VCaP (cell line): Measurements from ENCODE around the gene ROCK2.

Source experiments
- H3K27ac ChIP-seq: fragments of 450-650 bp; 2 replicates; pipeline ENCODE4 v1.5.1; 2017
- TF ChIP-seq, protein P1 (sequence below): fragments of 450-650 bp; conservative IDR thresholded peaks from 2 replicates; pipeline ENCODE4 v1.5.1; 2017; ENCODE audit warnings: mild to moderate bottlenecking, moderate library complexity

Gene ROCK2

DNA sequence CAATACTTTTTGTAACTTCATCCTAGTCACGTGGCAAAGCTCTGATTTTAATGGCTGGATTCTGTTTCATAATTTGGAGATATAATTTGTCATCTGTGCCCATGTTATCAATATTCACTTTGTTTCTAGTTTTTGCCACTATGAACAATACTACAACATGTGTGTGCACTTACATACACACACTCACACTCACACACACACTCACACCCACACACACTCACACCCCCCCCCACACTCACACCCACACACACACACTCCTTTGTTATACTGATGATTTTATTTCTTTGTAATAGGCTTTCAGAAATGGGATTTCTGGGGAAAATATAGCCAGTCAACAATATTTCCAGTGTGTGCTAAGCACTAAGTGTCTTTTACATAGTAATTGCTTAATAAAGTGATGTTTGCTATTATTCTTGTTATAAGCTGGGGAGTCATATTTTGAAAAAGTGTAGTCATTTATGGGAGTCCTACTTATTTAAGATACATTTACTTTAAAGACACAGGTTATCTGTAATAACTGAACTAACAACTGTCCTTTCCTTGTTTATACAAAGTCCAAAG is 22.8 kb upstream of the ROCK2 start:
- no peak overlapping the region for H3K27ac ChIP-seq
- TF ChIP-seq, protein P1, sequence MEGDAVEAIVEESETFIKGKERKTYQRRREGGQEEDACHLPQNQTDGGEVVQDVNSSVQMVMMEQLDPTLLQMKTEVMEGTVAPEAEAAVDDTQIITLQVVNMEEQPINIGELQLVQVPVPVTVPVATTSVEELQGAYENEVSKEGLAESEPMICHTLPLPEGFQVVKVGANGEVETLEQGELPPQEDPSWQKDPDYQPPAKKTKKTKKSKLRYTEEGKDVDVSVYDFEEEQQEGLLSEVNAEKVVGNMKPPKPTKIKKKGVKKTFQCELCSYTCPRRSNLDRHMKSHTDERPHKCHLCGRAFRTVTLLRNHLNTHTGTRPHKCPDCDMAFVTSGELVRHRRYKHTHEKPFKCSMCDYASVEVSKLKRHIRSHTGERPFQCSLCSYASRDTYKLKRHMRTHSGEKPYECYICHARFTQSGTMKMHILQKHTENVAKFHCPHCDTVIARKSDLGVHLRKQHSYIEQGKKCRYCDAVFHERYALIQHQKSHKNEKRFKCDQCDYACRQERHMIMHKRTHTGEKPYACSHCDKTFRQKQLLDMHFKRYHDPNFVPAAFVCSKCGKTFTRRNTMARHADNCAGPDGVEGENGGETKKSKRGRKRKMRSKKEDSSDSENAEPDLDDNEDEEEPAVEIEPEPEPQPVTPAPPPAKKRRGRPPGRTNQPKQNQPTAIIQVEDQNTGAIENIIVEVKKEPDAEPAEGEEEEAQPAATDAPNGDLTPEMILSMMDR: no peak

DNA sequence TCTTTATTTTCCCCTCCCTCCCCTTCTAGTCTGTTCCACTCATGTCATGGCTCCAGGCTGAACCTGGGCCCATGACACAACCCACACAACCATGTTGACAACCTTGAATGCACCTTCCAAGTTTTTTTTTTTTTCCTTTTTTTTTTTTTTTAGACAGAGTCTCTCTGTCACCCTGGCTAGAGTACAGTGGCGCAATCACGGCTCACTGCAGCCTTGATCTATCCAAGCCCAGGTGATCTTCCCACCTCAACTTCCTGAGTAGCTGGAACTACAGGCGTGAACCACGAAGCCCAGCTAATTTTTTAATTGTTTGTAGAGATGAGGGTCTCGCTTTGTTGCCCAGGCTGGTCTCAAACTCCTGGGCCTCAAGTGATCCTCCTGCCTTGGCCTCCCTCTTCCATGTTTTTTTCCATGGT is 21.9 kb upstream of the ROCK2 start:
- no peak overlapping the region for H3K27ac ChIP-seq
- TF ChIP-seq, protein P1: no peak

DNA sequence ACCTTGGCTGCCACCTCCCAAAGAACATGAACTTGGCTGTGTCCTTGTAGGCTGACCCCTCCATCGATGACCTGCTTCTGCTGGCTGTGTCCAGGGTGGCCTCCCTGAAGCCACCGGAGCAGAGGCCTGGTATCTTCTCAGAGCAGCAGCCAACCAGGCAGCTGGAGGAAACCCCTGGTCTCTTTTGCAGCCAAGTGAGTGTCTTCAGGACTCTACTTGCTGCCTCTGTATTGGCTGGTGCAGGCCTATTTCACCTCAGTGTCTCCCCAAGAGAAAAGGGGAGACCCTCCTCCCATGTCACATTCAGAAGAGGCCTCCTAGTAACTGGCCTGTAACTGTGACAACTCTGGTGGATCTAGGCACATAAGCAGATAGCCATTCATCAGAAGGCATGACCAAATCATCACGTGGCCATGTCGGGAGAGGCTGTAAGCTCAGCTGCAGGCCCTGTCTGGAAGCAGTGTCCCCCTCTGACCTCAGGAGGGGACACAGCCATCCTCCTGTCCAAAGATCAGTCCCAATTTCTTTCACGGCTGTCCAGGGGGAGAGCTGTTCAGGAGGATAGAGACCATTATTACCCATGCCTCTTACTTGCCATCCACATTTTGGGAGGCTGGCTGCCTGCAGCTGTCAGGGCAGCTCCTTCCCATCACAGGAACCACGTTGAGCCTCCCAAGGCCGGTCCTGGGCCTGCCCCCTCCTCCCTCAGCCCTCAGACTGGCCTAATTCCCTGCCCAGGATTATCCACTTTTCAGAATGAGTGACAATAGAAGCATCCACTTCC is 20.9 kb upstream of the ROCK2 start:
- TF ChIP-seq, protein P1: no peak
- no peak overlapping the region for H3K27ac ChIP-seq

DNA sequence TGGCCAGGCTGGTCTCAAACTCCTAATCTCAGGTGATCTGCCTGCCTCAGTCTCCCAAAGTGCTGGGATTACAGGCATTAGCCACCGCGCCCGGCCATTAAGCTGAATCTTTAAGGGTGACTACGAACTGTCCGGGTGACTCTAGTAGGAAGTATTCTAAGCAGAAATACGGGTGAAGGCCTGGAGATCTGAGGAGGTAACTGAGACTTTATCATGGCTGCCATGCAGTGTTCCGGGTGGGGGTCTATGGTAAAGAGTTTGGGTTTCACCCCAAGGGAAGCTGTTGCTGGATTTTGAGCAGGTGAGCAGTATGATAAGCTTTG is 20.1 kb upstream of the ROCK2 start:
- TF ChIP-seq, protein P1: no peak
- H3K27ac ChIP-seq: no peak overlapping the region

DNA sequence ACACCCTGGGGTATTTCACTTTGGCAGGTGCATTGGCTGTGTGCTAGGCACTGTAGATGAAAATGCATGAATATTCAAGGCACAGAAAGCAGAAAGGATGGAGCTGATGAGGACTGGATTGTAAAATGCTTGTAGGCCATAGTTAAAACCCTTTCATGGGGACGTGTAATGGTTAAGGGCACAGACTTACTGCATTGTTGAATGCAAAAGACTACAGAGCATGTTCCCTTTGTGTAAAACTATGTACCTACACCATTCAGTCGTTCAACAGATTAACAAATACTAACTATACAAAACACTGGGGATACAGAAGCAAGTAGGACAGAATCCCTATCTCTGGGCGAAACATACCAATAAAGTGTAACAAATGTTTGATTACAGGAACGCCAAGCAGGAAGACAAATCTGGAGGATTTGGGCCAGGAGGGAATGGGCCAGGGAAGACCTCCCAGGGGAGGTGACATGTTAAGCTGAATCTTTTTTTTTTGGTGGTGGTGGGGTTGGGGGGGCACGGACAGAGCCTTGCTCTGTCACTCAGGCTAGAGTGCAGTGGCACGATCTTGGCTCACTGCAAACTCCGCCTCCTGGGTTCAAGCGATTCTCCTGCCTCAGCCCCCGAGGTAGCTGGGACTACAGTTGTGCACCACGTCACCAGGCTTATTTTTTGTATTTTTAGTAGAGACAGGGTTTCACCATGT is 19.6 kb upstream of the ROCK2 start:
- no peak overlapping the region for H3K27ac ChIP-seq
- TF ChIP-seq, protein P1: no peak

DNA sequence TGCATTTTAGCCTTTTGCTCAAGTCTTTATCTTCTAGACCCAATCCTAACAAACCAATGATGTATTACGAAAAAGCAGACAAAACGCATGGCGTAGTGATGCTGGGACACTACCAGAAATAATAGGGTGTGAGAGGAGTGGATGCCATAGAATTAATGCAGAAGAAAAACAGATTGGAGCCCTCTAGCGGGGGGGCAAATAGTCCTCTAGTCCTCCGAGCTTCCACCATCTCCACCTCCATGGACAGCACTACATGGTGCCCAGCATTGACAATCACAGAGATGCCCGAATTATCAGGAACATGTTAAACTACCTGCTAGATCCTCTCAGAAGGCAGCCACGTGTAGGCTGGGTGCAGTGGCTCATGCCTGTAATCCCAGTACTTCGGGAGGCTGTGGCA is 15.4 kb upstream of the ROCK2 start:
- TF ChIP-seq, protein P1: no peak
- H3K27ac ChIP-seq: no peak overlapping the region

DNA sequence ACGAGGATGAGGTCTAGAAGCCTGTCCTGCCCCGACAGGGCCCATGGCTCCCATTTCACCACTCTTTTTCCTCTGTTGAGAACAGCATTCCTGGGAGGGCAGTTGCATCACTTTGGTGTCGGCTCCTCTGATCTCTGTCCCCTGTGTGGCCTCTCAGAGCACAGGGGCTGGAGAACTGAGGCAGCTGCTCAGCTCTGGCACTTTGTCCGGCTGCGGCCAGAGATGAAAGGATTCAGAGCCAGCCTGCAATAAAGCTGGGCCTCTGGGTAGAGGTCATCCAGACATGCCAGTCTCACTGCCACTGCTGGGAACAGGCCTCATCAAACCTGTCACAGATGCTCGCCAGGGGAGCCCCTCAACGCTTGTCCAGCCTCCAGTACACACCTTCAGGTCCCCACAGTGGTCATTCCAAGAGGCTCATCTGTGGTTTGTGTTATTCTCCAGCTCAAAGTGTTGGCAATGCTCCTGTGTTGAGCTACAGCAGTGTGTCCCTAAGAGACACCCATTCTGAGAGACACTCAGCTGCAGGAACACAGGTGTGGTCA is 13.1 kb upstream of the ROCK2 start:
- H3K27ac ChIP-seq: no peak overlapping the region
- TF ChIP-seq, protein P1: no peak
